Measurements from ENCODE around the gene DIPK1C. TPM values are rescaled to one million over a fixed set of nuclear protein-coding genes. Genes with fewer than 3 reads are reported as not detected.
A peak's percentile ranks its signal among the peaks of the same experiment; 100 is the strongest.

The DIPK1C gene
- total and polyA plus RNA-seq, 10 donors, result 0.10 to 0.51 (median 0.29) TPM; not detected in 6

DNA sequence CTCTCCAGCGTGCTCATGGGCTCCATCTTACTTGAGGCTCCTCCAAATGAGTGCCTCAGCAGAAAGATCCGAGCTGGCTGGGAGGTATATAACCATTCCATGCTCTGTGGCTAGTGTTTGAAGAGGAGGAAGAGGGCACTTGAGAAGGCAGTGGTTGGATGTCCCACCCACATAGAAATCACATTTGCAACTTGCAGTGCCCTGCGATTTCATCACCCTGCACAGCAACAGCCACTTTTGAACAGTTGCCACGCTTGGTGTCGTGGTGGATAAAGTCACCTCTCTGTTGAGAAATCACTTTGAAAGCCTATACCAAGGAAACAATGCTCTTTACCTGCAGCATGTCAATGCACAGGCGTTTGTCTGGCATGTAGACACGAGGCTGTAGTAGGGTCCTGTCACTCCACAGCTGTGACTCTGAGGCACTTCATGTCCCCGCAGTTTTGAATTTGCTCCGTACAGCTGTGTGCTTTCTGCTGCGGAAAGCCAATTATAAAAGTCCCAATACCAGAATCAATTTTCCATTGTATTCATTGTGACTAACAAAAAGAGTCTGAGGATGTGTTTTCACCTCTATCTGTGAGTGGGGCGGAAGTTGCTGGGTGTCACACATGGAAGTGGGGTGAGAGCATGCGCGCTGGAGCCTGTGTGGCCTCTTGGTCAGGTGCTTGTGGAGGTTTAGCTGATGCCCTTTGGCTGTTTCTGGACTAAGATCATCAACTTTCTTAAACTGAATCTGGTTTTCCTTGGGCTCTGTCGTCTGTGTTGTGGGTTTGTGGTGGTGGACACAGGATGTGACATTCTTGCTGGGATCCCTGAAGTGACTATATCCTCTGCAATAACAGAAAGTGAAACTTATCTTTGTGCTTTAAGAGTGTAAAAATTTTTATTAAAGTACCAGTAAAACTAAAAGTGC is 41.9 kb upstream of the DIPK1C start:
- intact Hi-C loops (cut with DNase I; ENCODE audit: low total_unique reads), result loop anchor here (10.0 kb wide), 1 partner anchor 56 kb away; no protein-coding TSS in a partner anchor
- Histone ChIP-seq H3K9me3 (no peaks in the 10 kb centered on the region), H3K36me3 (peaks cover 0 to 32% (median 27%) of the 10 kb centered on the region in 6 donors), H3K4me3 (peak overlapping the region; percentile 3 to 69 (median 40)), H3K27me3 (replicated peaks in 1 of 7) (no peaks in the 10 kb centered on the region), H3K4me1 (peaks cover 30 to 81% (median 63%) of the 10 kb centered on the region in 6 donors), H3K27ac (peak overlapping the region; percentile 66 to 97 (median 94))
- DNase-seq, result peak; percentile 93
- TF ChIP-seq POLR2AphosphoS5 (IDR thresholded peaks at IDR 0.05), result peak in 2 of 3 donors; percentile 48 to 62
- no peak for TF ChIP-seq POLR2A (IDR thresholded peaks at IDR 0.05)
- TF ChIP-seq, protein P1, sequence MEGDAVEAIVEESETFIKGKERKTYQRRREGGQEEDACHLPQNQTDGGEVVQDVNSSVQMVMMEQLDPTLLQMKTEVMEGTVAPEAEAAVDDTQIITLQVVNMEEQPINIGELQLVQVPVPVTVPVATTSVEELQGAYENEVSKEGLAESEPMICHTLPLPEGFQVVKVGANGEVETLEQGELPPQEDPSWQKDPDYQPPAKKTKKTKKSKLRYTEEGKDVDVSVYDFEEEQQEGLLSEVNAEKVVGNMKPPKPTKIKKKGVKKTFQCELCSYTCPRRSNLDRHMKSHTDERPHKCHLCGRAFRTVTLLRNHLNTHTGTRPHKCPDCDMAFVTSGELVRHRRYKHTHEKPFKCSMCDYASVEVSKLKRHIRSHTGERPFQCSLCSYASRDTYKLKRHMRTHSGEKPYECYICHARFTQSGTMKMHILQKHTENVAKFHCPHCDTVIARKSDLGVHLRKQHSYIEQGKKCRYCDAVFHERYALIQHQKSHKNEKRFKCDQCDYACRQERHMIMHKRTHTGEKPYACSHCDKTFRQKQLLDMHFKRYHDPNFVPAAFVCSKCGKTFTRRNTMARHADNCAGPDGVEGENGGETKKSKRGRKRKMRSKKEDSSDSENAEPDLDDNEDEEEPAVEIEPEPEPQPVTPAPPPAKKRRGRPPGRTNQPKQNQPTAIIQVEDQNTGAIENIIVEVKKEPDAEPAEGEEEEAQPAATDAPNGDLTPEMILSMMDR (IDR thresholded peaks at IDR 0.05 in 8 of 11, conservative IDR thresholded peaks at IDR 0.05 in 3 of 11), result no peak
- WGBS, 5 donors, result 25 to 45% (median 37%) methylated on average over 13 to 14 of the region's 14 CpGs

DNA sequence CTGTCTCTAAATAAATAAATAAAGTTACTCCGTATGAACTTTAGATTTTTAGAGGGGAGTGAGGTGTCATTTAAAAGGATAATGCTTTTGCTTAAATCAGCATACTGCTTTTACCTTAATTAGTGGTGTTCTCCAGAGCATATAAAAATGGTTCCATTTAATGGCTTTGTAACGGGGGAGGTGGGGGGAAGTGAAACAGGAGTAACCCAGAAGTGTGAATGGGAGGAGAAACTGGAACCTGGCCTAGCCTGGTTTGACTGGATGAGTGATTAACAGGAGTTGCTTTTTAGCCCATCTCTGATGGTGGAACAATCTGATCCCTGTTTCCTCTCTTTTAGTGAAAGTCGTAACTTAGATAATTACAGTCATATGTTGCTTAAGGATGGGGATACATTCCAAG is 40.7 kb upstream of the DIPK1C start:
- H3K36me3 ChIP-seq, result peaks cover 0 to 20% (median 17%) of the 10 kb centered on the region in 6 donors
- no peaks in the 10 kb centered on the region for H3K27me3 ChIP-seq (replicated peaks in 1 of 7)
- H3K27ac ChIP-seq, result peak overlapping the region in 6 of 8 donors; percentile 91 to 97 (median 96)
- H3K9me3 ChIP-seq, result no peaks in the 10 kb centered on the region
- TF ChIP-seq POLR2A (IDR thresholded peaks at IDR 0.05) (no peak), POLR2AphosphoS5 (IDR thresholded peaks at IDR 0.05) (no peak)
- TF ChIP-seq, protein P1 (IDR thresholded peaks at IDR 0.05 in 8 of 11, conservative IDR thresholded peaks at IDR 0.05 in 3 of 11), result no peak
- H3K4me3 ChIP-seq, result peak overlapping the region in 1 of 8 donors; percentile 90
- 59 to 80% (median 69%) methylated on average over 3 of the region's 3 CpGs for WGBS, 5 donors
- no peak for DNase-seq
- H3K4me1 ChIP-seq, result peaks cover 30 to 73% (median 60%) of the 10 kb centered on the region in 6 donors
- intact Hi-C loops (cut with DNase I; ENCODE audit: low total_unique reads), result loop anchor here (10.0 kb wide), 1 partner anchor 57 kb away; no protein-coding TSS in a partner anchor

DNA sequence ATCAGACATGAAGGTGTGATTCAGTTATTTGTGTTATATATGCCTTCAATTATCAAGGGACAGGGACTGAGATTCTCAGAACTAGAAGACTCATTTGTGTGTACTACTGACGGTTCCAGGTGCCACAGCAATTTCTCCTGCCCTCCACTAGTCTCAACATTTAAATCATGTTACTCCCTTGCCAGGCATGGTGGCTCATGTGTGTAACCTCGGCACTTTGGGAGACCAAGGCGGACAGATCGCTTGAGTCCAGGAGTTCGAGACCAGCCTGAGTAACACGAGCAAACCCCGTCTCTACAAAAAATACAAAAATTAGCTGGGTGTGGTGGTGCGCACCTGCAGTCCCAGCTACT is 40.2 kb upstream of the DIPK1C start:
- H3K36me3 ChIP-seq, result peaks cover 0 to 16% (median 12%) of the 10 kb centered on the region in 6 donors
- peak overlapping the region in 7 of 8 donors; percentile 77 to 93 (median 90) for H3K4me3 ChIP-seq
- intact Hi-C loops (cut with DNase I; ENCODE audit: low total_unique reads), result loop anchor here (10.0 kb wide), 1 partner anchor 58 kb away; no protein-coding TSS in a partner anchor
- peak overlapping the region in 6 of 8 donors; percentile 91 to 97 (median 96) for H3K27ac ChIP-seq
- TF ChIP-seq POLR2A (IDR thresholded peaks at IDR 0.05) (no peak), POLR2AphosphoS5 (IDR thresholded peaks at IDR 0.05) (no peak)
- TF ChIP-seq, protein P1 (IDR thresholded peaks at IDR 0.05 in 8 of 11, conservative IDR thresholded peaks at IDR 0.05 in 3 of 11), result no peak
- no peak for DNase-seq
- peaks cover 0 to 2% (median 0%) of the 10 kb centered on the region in 8 donors for H3K9me3 ChIP-seq
- H3K27me3 ChIP-seq (replicated peaks in 1 of 7), result no peaks in the 10 kb centered on the region
- 88 to 93% (median 90%) methylated on average over 8 of the region's 8 CpGs for WGBS, 5 donors
- peaks cover 30 to 68% (median 58%) of the 10 kb centered on the region in 6 donors for H3K4me1 ChIP-seq

Measured in spleen (tissue), 11 donors.